ENCODE measurements around the gene NCSTN.

NCSTN gene

DNA sequence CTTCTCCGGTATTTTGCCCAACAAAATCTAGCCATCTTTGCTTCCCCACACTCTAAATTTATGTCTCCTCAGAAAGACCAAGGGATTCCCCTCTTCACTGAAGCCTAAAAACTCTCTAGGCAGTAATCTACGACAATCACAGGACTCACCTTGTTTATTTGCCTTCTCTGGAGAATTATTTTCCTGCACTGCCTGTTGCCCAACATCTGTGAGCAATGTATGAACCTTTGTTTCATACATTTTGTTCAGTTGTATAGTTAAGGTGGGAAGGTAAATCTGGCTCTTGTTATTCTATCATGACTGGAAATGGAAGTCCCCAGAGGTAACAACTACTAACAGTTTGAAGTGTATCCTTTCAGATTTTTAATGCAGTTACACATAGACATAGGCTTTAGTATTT, 2.3 kb upstream of the NCSTN start:
- Histone ChIP-seq H3K4me3 (IDR thresholded peaks at IDR 0.05; ENCODE audit: insufficient read depth, low read depth, low read length) (no peak overlapping the region), H3K79me2 (ENCODE audit: insufficient read depth, low read depth) (peaks cover 80% of the 10 kb centered on the region), H3K4me2 (no peak overlapping the region; the same call in 1 of the 2 replicates), H4K20me1 (ENCODE audit: insufficient read depth) (no peaks in the 10 kb centered on the region), H3K36me3 (ENCODE audit: insufficient read depth) (peaks cover 27% of the 10 kb centered on the region; the same call in 1 of the 2 replicates), H3K27me3 (ENCODE audit: insufficient read depth, low read depth) (no peaks in the 10 kb centered on the region), H3K4me1 (ENCODE audit: low read depth, poor library complexity, severe bottlenecking) (peaks cover 32% of the 10 kb centered on the region), H2AFZ (ENCODE audit: low read depth) (no peak overlapping the region), H3K27ac (no peak overlapping the region), H3K9ac (no peak overlapping the region)
- TF ChIP-seq, protein P1, sequence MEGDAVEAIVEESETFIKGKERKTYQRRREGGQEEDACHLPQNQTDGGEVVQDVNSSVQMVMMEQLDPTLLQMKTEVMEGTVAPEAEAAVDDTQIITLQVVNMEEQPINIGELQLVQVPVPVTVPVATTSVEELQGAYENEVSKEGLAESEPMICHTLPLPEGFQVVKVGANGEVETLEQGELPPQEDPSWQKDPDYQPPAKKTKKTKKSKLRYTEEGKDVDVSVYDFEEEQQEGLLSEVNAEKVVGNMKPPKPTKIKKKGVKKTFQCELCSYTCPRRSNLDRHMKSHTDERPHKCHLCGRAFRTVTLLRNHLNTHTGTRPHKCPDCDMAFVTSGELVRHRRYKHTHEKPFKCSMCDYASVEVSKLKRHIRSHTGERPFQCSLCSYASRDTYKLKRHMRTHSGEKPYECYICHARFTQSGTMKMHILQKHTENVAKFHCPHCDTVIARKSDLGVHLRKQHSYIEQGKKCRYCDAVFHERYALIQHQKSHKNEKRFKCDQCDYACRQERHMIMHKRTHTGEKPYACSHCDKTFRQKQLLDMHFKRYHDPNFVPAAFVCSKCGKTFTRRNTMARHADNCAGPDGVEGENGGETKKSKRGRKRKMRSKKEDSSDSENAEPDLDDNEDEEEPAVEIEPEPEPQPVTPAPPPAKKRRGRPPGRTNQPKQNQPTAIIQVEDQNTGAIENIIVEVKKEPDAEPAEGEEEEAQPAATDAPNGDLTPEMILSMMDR (conservative IDR thresholded peaks at IDR 0.05; ENCODE audit: low read depth, low read length) = no peak

GRCh38 chr1:160342526-160342925, 657 bp upstream of the NCSTN start:
- Histone ChIP-seq H3K27me3 (ENCODE audit: insufficient read depth, low read depth) (no peaks in the 10 kb centered on the region), H2AFZ (ENCODE audit: low read depth) (peak overlapping the region; percentile 82), H3K4me2 (peak overlapping the region; percentile 91), H4K20me1 (ENCODE audit: insufficient read depth) (no peaks in the 10 kb centered on the region), H3K4me3 (IDR thresholded peaks at IDR 0.05; ENCODE audit: insufficient read depth, low read depth, low read length) (peak overlapping the region; percentile 99), H3K27ac (peak overlapping the region; percentile 65), H3K4me1 (ENCODE audit: low read depth, poor library complexity, severe bottlenecking) (peaks cover 32% of the 10 kb centered on the region), H3K9ac (peak overlapping the region; percentile 87), H3K36me3 (ENCODE audit: insufficient read depth) (peaks cover 26% of the 10 kb centered on the region; the same call in 1 of the 2 replicates), H3K79me2 (ENCODE audit: insufficient read depth, low read depth) (peaks cover 78% of the 10 kb centered on the region)
- TF ChIP-seq, protein P1 (conservative IDR thresholded peaks at IDR 0.05; ENCODE audit: low read depth, low read length) = no peak

DNA sequence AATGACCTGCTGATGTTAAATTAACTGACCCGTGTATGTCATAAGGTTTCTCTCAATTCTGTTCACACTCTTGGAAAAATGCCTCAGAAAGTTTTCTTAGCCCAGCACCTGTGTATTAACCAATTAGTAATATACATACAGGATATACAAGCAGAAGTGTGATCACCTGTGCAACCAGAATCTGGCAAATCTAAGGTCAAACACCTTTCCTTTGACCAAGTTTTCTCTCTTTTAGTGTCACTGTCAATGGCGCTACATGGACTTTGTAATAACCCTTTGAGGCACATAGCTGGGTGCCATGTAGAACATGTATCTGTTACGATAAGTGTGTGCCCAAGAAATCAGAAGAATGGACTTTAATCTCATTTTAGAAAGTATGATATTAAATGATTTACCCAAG, 1.1 kb downstream of the NCSTN start:
- Histone ChIP-seq H3K9ac (peak overlapping the region; percentile 87; the same call in 1 of the 2 replicates), H3K27me3 (ENCODE audit: insufficient read depth, low read depth) (no peaks in the 10 kb centered on the region), H3K27ac (peak overlapping the region; percentile 65; the same call in 1 of the 2 replicates), H3K36me3 (ENCODE audit: insufficient read depth) (peaks cover 11% of the 10 kb centered on the region; the same call in 1 of the 2 replicates), H3K4me2 (peak overlapping the region; percentile 91), H3K4me3 (IDR thresholded peaks at IDR 0.05; ENCODE audit: insufficient read depth, low read depth, low read length) (peak overlapping the region; percentile 99), H4K20me1 (ENCODE audit: insufficient read depth) (no peaks in the 10 kb centered on the region), H2AFZ (ENCODE audit: low read depth) (no peak overlapping the region), H3K4me1 (ENCODE audit: low read depth, poor library complexity, severe bottlenecking) (peaks cover 32% of the 10 kb centered on the region), H3K79me2 (ENCODE audit: insufficient read depth, low read depth) (peaks cover 73% of the 10 kb centered on the region)
- TF ChIP-seq, protein P1 (conservative IDR thresholded peaks at IDR 0.05; ENCODE audit: low read depth, low read length) = no peak

- Histone ChIP-seq H2AFZ (ENCODE audit: low read depth) (no peak overlapping the region), H3K4me2 (peak overlapping the region; percentile 91; the same call in 1 of the 2 replicates), H3K9ac (no peak overlapping the region), H3K4me3 (IDR thresholded peaks at IDR 0.05; ENCODE audit: insufficient read depth, low read depth, low read length) (no peak overlapping the region), H4K20me1 (ENCODE audit: insufficient read depth) (no peaks in the 10 kb centered on the region), H3K27me3 (ENCODE audit: insufficient read depth, low read depth) (no peaks in the 10 kb centered on the region), H3K4me1 (ENCODE audit: low read depth, poor library complexity, severe bottlenecking) (peaks cover 32% of the 10 kb centered on the region), H3K27ac (no peak overlapping the region), H3K79me2 (ENCODE audit: insufficient read depth, low read depth) (peaks cover 66% of the 10 kb centered on the region), H3K36me3 (ENCODE audit: insufficient read depth) (peaks cover 6% of the 10 kb centered on the region; the same call in 1 of the 2 replicates)
- TF ChIP-seq, protein P1 (conservative IDR thresholded peaks at IDR 0.05; ENCODE audit: low read depth, low read length) = no peak
Measured at GRCh38 chr1:160344936-160345335, 1.8 kb downstream of the NCSTN start.
